Kasumi-1 (cell line): ENCODE data around the gene DIS3L.
"Not testable (repeated sequence)": the region's sequence is repeated elsewhere in the genome, so short reads cannot be mapped to it uniquely, and the experiment has no call there.

Experiments
- DNase-seq, 2 experiments: peaks; one replicate each; lab custom pipeline; 2025; lab: John Stamatoyannopoulos, UW

DIS3L gene

DNA sequence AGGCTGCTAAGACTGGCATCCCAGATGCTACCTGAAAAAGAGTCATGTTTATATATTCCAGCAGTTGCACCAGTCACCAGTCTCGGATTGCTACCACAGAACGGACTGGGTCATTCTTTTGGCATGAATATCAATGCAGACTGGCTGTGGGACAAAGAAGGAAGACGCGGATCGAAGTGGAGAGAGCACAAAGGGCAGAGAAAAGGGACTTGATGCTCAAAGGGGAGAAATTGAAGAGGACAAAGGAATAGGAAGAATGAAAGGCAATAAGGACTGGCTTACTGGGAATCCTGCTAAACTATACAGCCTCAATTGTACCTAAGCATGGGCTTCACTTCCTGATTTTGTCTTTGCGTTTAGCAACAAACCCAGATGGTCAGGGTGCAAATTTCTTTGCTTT lies 15.3 kb upstream of the DIS3L start:
- no peak for DNase-seq

DNA sequence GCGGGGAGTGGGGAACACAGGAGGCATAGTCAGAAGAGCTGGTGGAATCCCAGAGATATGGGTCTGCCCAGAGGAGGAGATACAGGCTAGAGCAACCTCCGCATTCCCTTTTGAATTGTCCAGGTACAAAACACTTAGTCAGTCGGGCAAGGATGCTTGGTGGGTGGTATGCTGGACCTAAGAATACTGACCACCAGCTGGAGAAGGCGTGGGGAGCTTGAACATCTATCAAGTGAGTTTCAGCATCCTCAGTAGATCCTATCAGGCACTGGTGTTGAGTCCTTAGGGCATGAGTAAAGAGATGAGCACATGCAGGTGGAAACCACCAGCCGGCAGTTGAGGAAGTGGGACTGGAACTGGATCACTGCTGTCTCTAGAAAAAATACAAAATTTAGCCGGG lies 14.7 kb upstream of the DIS3L start:
- no peak for DNase-seq

DNA sequence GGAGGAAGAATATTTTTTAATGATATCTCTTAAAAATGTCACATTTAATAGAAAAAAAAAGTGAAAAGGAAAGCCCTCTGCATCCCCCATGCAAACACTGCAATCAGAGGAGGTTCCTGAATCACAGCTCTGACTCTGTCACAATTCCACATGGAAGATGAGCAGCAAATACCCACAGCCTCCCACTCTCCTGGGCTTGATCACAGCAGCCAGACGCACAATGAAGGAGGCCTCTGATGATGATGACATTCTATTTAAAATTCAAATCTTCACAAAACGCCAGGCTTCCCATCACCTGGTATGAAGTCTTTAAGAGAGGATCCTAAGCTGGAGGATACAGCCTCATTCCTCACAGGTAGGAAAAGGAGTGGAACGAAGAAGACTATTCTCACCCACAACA lies 9.1 kb upstream of the DIS3L start:
- DNase-seq: no peak

DNA sequence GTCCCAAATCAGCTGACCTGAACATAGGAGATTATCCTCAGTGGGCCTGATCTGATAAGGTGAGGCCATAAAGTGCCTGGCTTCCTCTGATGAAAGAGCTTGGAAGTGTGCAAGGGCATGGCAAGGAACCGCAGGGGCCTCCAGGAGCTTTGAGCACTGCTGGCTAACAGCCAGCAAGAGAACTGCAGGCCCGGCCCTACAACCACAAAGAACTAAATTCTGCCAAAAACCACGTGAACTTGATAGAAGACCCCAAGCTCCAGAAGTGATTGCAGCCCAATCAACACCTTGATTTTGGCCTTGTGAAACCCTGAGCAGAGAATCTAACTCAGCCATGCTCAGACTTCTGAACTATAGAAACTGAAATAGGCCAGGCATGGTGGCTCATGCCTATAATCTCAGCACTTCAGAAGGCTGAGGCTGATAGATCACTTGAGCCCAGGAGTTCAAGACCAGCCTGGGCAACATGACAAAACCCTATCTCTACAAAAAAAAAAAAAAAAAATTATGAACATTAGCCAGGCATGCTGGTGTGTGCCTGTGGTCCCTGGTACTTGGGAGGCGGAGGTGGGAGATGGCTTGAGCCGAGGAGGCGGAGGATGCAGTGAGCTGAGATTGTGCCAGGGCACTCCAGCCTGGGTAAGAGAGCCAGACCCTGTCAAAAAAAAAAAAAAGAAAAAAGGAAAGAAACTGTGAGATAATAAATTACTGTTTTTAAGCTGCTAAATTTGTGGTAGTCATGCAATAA lies 7.7 kb upstream of the DIS3L start:
- DNase-seq: no peak

DNA sequence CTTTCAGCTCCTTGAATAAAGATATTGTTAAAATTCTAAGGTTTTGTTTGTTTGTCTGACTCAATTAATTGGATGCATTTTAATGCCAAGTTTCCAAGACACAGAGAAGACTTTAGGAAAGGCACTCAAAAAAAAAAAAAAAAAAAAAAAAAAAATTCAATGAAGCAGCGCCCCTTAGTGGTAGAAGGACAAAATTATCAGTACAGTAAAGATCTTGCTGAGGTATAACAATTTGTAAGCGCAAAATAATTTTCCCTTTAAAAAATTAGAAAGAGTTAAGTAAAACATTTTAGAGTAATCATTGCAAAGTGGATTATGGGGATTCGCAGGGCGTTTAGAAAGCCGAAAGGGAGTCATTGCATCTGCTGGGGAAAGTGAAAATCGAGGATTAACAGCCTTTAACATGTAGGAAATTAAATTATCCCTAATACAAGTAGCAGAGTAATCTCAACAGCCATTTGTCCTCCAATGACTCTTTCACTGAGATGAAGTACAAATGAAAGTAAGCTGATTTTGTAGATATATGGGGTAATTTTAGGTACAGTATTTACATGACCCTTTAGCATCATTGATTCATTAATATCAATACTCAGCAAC lies 5.8 kb upstream of the DIS3L start:
- DNase-seq: peak; percentile 10 to 55

DNA sequence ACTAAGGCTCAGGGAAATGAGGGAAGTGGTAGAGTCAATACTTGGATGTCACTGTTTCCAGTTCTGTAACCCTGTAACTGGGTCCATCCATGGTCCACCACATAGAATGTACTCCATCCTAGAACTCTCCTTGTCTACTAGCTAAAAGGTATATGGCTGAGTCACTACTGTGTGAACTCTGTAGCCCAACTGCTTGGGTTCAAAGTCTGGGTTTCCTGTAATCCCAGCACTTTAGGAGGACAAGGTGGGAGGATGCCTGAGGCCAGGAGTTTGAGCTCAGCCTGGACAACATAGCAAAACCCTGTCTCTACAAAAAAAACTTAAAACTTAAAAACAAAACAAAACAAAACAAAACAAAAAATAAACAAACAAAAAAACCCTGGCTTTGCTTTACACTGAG lies 5.3 kb upstream of the DIS3L start:
- no peak for DNase-seq

DNA sequence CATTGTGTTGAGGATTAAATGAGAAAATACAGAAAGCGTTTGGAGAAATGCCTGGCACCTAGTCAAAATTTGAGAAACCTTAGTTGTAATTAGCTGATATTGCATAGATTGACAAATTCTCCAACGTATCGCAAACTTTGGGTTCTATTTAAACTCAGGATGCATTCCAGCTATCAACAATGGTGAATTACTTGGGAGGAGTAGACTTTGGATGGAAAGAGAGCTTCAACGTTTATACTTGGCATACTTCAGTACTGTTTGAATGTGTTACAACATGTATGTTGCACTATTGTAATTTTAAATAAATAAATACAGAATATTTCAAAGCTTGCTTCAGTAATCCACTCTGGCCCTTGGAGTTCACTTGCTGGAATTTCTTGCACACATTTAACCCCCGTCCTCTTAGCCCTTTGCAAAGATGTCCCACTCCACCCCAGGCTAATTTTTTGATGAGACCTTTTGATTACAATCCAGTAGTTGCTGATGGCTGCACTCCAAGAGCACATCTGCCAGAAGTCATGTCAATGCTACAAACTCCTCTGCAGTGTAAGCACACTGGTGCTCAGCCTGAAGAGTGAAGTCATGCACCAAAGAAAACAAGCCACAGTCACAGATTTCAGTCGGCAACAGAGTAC lies 4.7 kb upstream of the DIS3L start:
- DNase-seq: no peak

DNA sequence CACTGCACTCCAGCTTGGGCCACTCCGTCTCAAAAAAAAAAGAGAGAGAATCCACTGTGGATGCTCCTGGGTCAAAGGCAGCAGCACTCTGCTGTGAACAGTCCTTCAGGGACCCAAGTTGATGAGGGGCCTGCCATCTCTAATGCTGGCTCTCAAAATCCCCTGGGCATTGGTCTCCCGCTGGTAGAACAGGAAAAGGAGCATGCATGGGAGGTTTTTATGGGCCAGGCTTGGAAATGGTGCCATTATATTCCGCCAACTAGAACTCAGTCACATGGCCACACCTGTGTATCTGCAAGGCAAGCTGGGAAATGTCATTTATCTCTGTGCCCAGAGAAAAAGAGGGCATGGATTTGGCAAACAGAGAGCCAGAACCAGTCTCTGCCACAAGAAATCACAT lies 3.4 kb upstream of the DIS3L start:
- no peak for DNase-seq

DNA sequence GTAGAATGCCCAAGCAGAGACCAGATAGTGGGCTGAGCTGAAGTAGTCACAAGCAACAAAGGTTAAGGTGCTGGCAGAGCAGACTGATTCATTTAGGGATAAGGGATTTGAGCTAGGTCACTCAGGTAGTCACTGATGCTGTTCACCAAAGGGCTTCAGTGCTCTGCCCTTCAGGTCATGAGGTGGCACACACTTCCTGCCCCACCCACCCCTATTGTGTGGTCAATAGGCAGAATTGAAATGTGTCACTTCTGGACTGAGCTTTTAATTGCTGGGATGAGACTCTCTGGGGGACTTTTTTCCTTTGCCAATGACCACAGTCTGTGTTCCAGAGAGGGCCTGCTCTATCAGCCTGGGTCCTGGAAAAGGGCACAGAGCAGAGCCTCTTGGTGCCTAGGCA lies 2.9 kb upstream of the DIS3L start:
- no peak for DNase-seq

DNA sequence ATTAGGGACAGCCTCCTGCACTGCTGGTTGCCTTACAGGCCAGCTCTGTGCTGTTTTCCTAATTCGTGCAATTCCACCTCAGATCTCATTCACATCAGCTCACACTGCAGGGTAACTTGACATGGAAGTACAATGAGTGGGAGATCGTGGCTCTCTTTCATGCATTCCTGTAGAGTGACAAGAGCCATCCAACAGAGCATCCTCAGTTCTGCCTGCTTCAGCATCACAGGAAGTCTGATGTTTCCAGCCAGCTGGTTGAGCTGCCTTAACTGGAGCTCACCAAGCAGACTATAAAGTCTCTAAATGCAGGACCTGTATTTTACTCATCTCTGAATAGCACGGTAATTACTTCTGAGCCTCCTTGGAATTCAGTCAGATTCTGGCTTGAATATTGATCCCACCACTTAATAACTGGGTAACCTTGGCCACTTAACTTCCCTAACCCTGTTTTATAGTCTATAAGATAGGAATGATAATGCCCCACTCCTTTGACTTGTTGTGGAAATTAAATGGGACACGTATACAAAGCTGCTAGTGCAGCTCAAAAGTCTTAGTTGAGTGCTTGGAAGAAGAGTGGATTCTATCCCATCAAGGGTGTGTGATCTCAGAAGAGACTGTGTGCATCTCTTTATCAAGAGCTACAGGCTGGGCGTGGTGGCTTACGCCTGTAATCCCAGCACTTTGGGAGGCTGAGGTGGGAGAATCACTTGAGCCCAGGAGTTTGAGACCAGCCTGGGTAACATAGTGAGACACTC lies 1.4 kb upstream of the DIS3L start:
- peak in 1 of 2 experiments; percentile 8 for DNase-seq

DNA sequence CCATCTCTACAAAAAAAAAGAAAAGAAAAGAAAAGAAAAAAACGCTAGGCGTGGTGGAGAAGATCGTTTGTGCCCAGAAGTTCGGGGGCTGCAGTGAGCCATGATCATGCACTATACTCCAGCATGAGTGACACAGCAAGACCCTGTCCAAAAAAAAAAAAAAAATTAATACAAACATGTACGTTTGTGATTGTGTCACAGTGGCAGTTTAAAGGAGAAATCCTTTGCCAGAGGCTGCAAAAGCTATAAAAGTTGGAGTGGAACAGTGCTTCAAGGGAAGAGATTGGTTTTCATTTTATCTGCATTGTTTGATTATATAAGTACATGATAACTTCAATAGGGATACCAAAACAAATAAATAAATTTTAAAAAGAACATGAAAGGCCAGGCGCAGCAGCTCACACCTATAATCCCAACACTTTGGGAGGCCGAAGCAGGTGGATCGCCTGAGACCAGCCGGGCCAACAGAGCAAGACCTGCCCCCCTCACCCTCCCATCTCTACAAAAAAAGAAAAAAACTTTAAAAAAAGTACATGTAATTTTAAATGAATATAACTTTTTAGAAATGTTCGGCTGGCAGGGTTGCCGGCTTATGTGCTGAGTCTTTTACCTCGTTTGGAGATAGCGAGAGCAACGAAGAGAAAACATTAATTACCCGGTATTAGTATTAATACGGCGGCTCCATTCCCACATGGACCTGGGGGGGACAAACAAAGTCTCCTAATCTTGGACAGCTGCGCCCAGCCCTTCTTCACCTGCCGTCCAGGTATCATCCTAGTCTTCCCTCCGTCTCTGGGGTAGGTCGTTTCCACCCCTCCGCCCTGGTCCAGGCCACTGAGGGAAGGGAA lies 573 bp upstream of the DIS3L start:
- peak in 1 of 2 experiments; percentile 28 for DNase-seq

DNA sequence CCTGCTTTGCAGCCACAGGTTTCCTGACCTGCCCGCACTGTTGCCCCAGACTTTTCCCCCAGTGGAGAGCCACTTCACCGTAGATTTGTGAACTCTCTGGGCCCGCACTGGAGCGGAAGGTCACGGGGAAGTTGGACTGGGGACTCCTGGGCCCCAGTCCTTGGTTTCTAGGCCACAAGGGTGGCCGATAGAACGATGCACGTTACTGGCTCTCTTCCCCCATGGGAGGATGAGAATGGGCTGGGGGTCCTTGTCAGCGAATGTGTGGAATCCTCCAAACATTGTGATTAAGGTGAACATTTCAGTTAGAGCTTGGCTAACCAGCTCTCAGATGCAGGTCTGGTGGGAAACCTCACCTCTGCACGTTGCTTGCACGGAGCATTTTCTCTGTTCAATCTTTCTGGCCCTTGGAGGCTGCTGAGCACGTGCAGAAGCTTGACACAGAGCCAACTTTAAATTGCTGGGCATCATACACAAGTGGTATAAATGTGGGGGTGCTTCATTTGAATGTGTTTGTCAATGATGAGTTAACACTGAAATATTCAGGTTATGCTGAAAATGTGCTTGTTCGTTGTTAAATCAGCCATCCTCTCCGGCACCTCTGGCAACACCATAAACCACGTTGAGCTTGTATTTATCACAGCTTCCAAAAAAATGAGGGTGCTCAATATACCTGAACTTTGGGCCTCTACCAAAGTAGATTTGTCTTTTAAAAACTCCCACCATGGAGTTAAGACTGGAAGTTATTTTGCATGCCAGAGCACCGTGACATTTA lies 976 bp downstream of the DIS3L start:
- peak; percentile 19 to 44 for DNase-seq

DNA sequence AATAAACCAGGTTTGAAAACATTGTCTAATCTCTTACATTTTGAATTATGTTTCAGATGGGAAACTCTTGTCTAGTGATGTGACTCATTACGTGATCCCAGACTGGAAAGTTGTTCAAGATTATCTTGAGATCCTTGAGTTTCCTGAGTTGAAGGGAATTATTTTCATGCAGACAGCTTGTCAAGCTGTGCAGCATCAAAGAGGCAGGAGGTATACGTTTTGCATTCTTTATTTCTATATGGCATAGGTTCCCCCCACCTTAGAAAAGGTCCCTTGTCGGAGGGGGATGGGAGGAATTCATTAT lies 1.5 kb downstream of the DIS3L start:
- peak in 1 of 2 experiments; percentile 3 for DNase-seq

DNA sequence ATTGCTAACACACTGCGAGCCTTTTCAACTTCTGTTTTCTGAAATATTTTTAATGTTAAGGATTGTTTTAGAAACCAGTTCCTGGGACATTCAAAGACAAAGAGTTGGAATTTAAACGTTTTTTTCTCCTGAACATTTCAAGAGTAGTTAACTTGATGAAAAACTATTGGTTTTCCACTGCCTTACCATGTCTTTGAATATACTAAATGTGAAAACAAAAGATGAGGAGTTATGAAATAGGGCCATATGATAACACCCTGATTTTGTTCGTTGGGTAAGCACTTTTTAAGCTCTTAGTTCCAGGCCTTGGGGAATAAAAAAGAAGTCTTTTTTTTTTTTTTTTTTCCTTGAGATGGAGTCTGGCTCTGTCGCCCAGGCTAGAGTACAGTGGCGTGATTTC lies 2.8 kb downstream of the DIS3L start:
- no peak for DNase-seq

DNA sequence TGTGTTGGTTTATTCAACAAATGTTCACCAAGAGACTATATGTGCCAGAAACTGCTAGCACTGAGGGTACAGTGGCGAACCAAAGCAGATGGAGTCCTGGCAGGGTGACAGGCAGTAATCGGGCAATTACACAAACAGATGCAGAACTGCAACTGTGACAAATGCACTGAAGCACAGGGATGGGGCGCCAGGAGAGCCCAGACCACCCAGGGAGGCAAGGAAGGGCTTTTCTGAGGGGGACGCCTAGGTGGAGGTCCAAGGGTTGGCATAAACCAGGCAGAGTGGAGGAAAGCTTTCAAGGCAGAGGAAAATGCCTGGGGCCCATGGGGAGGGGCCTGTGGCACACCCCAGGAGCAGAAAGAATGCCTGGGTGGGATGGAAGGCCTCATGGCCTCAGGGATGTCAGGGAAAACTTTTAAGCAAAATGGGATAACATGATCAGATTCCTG lies 5.5 kb downstream of the DIS3L start:
- no peak for DNase-seq

DNA sequence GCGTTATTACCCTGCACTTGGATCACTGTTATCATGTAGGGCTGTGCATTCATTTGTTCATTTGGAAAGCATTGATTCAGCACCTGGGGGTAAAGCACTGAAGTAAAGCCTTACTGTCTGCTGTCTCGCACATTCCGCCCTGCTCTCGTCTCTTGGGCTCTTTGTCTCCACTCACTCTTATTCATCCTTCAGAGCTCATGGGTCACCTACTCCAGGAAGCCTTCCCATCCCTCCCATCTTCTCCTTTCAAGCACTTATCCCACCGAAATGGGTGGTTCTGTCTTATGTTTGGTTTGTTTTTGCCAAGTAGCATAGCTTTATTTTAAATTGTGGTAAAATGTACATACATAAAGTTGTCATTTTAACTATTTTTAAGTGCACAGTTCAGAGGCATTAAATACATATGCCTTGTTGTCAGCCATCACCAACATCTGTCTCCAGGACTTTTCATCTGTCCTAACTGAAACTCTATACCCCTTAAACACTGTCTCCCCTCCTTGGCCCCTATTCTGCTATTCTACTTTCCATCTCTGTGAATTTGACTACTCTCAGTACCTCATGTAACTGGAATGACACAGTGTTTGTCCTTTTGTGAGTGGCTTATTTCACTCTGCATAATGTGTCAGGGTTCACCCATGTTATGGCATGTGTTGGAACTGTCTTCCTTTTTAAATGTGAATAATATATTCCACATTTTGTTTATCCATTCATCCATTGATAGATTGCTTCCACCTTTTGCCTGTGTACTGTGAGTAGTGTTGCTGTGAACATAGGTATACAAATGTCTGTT lies 9.3 kb downstream of the DIS3L start:
- no peak for DNase-seq

DNA sequence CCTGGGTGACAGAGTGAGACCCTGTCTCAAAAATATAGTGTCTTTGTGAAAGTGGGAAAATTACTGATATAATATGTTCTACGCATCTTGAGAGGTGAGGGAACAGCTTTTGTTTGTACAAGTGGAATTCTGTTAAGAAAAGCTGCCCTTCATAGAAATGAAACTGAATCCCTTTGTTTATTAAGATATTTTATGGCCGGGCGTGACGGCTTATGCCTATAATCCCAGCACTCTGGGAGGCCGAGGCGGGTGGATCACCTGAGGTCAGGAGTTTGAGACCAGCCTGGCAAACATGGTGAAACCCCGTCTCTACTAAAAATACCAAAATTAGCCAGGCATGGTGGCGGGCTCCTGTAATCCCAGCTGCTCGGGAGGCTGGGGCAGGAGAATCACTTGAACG lies 11.1 kb downstream of the DIS3L start:
- DNase-seq: not testable (repeated sequence)

DNA sequence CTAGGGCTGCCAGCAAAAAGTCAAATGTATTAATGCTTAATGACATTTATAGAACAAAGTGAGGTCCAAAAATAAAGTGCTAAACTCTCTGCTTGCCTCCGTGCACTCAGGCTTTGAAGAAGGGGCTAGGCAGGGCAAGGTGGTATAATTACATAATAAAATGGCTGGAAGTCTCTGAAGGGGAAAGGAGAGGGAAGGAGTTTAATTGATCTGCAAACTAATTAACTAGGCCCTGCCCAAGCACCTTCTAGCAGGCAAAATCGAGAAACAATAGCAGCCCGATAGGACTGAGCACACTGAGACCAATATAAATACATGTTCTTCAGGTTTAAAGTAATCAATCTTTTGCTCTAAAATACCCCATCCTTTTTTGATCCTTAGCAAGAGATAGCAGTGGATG lies 13.0 kb downstream of the DIS3L start:
- DNase-seq: no peak

DNA sequence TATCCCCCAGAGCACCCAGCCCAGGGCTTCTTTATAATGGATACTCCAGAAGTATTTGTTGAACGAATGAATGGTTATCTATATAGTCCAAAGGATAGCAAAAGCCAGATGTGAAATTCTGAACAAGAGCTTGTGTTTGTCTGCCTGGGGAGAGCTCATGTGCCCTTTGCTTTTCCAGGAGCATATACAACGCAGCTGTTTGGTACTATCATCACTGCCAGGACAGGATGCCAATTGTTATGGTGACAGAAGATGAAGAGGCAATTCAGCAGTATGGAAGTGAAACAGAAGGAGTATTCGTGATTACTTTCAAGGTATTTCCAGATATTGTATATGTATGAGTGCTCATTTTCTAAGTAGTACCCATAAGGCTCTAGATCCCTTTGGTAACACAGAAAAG lies 15.2 kb downstream of the DIS3L start:
- DNase-seq: no peak

DNA sequence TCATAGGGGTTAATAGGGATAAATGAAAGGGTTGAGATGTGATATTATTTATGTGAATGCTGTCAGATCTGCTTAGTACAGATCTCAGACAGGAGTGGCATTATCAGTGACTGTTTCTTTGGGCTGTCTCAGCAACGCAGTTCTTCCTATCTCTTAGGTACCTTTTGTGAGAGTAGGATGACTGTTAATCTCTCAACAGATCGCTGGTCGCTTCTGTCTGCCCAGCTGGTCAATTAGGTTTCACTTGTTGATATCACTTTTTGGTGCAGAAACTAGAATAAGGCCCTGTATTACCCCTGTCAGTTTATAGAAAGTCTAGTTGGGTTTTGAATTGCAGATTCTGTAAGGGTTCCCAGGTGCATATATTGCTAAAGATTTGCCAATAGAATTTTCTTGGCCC lies 16.5 kb downstream of the DIS3L start:
- no peak for DNase-seq
